ENCODE results near the gene LHX4.

- TF ChIP-seq POLR2A (IDR thresholded peaks at IDR 0.05; ENCODE audit: low read depth, low read length), result no peak
- no peak for TF ChIP-seq CTCF (conservative IDR thresholded peaks at IDR 0.05; ENCODE audit: low read depth, low read length)
- TF ChIP-seq MAFK (IDR thresholded peaks at IDR 0.05; ENCODE audit: low read depth, low read length), result no peak
- TF ChIP-seq CEBPB (IDR thresholded peaks at IDR 0.05; ENCODE audit: low read depth, low read length), result no peak
- TF ChIP-seq RAD21 (IDR thresholded peaks at IDR 0.05; ENCODE audit: low read length), result no peak
- no peak for TF ChIP-seq RCOR1 (IDR thresholded peaks at IDR 0.05; ENCODE audit: insufficient replicate concordance, low read length)
- TF ChIP-seq ELK1 (IDR thresholded peaks at IDR 0.05; ENCODE audit: borderline replicate concordance, low read depth, low read length), result no peak
- TF ChIP-seq RFX5 (IDR thresholded peaks at IDR 0.05; ENCODE audit: low read depth, low read length), result no peak
- TF ChIP-seq MAZ (IDR thresholded peaks at IDR 0.05; ENCODE audit: borderline replicate concordance, low read depth, low read length), result no peak
- no peak for TF ChIP-seq FOS (IDR thresholded peaks at IDR 0.05; ENCODE audit: low read depth, low read length)
- no peak for TF ChIP-seq SMC3 (IDR thresholded peaks at IDR 0.05; ENCODE audit: low read depth, low read length)
- TF ChIP-seq MXI1 (IDR thresholded peaks at IDR 0.05; ENCODE audit: borderline replicate concordance, low read depth, low read length), result no peak
Observed at GRCh38 chr1:180233191-180234011, 3.3 kb downstream of the LHX4 start.

All from IMR-90 (cell line).